Hindlimb muscle (tissue), 1 donor: Measurements from ENCODE around the gene HPCAL1. TPM values are rescaled to one million over a fixed set of nuclear protein-coding genes. Genes with fewer than 3 reads are reported as not detected.
"Not testable (repeated sequence)": the region's sequence is repeated elsewhere in the genome, so short reads cannot be mapped to it uniquely, and the experiment has no call there.

Experiments
- DNase-seq: peaks from one replicate; pipeline ENCODE4 v3.0.0-alpha.2; 2013
- polyA plus RNA-seq: library from polyadenylated mRNA; unstranded; fragments of 120-200 nt; gene quantifications from one replicate; pipeline ENCODE4 v1.2.1, GENCODE V29; 2013; ENCODE audit not compliant: insufficient read length

The HPCAL1 gene
- 48.0 TPM for polyA plus RNA-seq

DNA sequence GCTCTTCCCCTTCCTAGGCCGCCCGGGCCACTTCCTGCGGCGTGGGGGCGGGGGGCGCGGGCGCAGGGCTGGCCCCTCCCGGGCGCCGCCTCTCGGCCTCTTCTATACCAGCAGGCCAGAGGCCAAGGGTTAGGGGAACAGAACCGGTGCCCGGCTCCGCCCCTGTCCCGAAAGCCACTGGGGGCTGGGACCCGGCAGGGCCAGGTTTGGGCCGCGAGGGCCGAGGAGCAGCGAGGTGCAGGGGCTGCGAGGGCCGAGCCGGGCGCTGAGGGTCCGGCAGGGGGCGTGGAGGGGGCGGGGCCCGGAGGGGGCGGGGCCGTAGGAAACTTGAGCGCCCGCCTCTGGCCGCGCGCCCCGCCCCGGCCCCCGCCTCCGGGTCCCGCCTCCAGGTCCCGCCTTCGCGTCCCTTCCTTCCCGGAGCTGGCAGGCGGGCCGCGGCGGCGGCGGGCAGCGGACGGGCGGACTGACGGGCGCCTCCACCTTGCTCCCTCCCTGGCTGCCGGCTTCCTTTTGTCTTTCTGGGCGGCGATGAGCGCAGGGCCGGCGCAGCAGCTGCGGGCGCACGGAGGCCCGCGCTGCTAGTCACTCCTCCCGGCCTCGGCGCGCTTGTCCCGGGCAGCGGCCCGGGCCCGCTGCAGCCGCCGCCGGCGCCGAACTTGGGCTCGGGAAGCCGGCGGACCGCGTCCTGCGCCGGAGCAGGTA lies at the start of gene HPCAL1:
Gene HPCAL1, plus strand, starts transcription at position 426 of the 702 bp plus-strand sequence. CDS start 116,854 bp downstream, outside the sequence.
- peak; percentile 87 for DNase-seq

DNA sequence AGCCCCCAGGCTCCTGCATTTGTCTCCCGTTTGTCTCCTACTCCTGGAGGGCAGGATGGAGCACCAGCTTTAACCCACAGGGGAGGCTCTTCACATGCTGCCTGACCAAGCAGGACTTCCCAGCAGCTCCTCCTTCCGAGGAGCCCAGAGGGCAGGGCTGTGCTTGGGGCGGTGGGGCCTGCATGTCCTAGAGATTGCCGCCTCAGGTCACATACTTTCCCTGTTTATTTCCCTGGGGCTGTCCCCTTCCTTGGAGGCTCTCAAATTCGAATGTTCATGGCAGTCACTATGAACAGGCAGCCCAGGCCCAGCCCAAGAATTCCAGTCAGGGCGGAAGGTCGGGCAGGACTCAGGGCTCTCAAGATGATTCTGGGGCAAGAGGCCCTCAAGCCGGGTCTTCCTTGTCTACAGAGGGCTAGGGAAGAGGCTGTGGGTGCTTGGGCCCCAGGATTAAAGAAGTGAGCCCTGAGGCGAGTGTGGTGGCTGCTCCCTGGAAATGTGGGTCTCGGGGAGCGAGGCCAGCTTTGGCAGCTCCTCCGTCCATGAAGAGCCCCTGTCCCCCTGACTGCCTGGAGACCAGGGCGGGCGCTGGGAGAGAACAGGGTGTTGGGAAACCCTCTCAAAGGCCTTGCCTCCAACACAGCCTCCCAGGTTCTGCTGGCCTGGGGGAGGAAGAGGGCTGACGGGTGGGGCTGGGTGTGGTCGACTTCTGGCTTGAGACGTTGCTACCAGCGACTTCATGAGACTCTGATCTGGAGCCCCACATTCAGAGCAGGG lies 48.9 kb upstream of the HPCAL1 start:
- no peak for DNase-seq

DNA sequence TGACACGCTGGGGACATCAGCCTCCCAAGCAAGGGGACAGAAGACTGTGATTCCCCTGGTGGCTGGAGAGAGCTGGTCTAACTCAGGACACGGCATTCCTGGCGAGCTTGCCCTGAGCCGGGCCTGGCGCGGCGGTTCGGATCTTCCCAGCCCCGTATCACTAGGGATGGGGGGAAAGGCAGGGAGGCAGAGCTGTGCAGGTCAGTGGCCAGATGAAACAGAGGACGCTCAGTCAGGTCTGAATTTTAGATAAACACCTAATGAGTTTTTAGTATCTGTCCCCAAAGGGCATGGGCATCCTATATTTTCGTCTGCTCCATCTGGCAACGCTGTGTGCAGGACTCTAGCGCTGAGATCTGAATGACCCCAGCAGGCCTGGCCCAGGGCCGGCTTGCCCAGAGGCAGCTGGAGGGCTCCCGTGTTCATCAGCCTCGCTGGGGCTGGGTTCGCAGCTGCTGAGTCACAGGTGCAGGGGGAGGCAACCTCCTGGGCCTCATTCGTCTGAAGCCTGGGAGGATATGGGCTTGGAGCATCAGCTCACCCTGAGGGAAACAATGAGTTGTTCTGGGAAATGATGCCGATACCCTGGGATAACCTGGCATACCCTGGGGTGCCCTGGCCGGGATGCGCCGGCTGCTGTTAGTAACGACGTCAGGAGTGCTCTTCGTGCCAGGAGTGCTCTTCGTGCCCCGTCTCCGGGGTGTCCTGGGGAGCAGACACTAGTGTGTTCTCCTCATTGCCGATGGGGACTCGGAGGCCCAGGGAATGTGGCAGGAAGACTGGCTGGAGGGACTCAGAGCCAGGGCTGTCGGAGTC lies 48.1 kb upstream of the HPCAL1 start:
- no peak for DNase-seq

DNA sequence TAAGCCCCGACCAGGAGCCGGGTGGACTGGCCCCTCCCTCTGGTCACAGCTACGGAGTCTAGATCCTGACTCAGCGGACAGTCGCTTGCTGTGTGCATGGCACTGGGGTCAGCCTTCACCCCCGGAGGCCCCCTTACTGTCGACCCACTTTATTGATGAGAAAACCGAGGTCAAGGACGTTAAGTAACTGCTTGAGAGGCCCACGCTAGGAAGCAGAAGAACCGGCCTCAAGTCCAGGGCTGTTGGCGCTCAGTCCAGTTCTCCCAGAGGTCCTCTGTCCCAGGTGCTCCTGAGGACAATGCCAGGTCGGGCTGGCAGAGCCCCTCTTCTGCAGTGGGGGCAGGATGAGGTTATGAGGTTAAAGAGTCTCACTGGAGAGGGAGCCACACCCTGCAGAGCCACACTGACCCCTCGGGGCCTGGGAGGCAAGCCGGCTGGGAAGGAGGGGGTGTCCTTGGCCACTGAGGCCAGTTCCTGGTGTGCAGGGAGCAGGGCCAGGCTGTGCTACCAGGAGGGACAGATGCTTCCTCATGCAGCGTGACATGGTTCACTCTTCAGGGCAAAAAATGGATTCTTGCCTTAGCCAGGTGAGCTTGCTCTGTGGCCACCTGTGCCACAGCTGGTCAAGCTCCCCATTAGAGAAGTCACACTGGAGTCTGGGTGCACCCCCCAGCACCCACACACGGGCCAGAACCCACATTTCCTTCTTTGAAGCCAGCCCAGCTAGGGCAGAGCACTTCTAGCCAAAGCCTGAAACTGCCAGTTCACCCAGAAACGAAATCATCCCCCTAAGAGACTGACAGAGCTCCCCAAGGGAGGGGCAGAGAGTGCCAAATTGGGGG lies 47.3 kb upstream of the HPCAL1 start:
- no peak for DNase-seq

DNA sequence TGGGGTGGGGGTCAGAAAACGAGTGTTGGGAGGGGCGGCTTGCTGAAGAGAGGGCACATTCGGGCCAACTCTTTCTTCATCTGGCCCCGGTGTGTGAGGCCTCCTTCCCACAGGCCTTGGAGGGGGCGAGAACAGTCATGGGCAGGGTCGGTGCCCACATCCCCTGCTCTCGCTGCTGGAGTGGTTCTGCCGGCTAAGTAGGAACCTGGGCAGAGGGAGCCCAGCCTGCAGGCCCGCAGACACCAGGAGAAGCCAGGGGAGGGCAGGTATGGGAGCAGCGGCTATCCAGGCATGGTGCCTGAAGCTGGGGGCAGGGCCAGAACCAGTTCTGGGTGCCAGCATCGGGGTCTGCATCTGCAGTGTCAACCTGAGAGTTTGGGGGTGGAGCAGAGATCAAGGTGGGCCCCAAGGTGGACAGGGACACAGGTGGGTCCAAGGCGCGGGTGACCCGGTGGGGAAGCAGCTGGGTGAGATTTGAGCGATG lies 46.6 kb upstream of the HPCAL1 start:
- no peak for DNase-seq

DNA sequence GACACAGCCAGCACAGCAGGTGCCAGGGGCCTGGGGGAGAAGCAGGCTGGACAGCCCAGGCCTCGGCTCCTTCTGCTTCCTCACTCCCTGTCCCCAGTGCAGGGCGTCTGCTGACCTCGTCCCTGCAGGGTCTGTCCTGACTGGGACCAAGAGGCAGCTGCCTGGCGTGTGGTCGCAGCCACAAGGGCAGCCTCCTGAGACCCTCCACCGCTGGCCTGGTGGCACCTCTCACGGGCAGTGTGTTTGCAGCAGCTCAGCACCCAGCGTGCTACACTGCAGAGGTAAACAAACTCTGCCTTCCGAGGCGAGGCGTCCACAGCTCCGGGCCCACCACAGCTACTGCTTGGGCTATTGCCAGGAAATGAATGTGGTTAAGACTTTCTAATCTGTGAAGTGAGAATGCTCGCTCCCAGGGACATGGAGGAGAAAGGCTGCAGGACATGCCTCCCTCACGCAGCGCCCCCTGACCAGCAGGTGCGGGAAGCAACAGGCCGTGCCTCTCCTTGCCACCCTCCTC lies 46.1 kb upstream of the HPCAL1 start:
- no peak for DNase-seq

DNA sequence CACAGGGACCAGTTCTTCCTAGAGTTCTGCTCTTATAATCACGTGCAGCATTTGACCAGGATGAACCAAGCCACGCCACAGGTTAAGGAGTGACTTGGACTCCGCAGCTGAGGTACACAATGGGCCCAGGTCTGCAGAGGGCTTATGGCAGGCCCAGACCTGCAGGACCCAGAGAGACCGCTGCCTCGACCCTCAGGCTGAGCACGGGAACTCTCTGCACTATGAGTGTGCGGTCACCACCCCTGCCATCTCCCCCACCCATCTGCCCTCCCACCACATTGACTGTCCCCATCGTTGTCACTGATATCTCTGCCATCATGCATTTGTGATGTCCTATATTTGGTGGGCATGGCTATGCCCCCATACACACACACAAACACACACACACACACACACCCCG lies 45.7 kb upstream of the HPCAL1 start:
- DNase-seq = no peak

DNA sequence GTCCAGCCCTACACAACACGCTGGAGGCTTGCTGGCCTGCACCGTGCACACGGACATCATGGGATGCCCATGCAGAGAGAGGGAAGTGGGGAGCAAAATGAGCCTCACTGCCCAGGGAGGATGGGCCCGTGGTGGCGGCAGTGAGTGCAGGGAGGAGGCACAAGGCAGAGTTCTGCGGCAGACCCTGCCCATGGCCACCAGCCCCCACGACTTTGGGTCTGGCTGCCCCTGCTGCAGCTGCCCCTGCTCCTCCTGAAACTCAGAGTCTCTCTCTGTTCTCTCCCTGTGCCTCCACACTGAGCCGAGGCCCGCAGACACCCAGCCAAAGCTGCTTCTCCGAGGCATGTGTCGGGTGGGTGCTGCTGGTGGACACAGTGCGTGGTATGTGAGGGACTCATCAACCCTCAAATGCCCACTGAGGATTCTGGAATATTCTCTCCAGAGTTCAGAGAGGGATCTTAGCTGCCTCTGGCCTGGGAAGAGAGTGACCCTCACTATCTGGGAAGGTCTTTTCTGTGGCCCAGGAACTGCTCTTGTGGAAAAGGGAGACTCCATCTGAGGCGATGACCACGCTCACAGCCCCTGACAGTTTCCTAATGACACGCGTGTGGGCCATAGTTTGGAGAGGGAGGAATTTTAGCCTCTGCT lies 45.1 kb upstream of the HPCAL1 start:
- no peak for DNase-seq

DNA sequence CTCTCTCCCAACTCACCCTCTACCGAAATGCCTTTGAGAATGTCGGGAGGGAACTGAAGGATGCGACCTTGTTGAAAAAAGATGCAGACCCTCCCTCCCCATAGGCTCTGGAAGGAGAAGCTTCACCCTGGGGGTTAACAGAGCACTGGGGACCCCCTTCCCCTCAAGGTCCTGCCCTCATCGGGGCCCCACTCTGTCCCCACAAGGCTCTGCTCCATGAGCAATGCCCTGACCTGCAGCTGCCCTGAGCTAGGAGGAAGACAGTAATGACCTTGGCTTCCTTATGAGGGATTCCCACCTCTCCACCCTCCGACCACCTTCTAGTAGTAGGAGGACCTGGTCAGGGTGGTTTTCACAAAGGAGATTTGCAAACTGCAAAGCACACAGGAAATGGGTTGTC lies 44.4 kb upstream of the HPCAL1 start:
- no peak for DNase-seq

DNA sequence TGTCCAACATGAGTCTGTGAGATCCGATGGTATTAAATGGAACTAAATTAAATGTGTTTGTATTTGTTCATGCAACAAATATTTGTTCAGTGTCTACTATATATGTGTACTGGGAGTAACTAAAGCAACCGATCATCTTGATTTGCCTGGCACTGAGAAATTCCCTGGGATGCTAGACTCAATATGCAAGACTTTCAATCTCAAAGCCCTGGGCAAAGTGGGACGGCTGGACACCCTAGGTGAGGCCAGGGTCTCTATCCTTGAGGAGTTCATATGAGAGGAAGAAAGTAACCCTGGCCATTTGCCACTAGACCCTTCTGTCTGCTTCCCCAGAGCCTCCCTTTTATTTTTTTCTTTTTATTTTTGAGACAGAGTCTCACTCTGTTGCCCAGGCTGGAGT lies 44.0 kb upstream of the HPCAL1 start:
- no peak for DNase-seq

DNA sequence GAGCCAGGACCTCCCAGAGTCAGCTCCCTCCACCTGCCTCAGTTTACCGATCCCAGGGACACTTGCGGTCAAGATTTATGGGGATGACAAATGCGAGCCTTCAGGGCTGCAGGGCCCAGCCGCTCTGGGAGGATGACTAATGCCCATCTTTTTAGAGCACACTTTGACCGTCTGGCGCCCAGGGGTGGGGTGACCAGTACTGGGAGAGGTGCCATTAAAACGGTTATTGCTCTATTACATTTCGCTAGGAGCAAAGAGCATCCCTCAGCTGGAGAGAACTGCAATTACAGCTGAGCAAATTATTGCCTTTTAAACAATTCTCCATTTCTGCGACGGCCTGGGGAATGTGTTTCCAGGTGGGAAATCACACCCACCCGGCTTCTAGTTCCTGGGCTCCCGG lies 42.6 kb upstream of the HPCAL1 start:
- no peak for DNase-seq

DNA sequence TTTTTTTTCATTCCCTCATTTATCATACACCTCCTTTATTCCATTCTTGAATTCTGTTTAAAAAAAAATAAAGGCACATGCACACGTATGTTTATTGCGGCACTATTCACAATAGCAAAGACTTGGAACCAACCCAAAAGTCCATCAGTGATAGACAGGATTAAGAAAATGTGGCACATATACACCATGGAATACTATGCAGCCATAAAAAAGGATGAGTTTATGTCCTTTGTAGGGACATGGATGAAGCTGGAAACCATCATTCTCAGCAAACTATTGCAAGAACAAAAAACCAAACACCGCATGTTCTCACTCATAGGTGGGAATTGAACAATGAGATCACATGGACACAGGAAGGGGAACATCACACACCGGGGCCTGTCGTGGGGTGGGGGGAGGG lies 39.2 kb upstream of the HPCAL1 start:
- DNase-seq = not testable (repeated sequence)

DNA sequence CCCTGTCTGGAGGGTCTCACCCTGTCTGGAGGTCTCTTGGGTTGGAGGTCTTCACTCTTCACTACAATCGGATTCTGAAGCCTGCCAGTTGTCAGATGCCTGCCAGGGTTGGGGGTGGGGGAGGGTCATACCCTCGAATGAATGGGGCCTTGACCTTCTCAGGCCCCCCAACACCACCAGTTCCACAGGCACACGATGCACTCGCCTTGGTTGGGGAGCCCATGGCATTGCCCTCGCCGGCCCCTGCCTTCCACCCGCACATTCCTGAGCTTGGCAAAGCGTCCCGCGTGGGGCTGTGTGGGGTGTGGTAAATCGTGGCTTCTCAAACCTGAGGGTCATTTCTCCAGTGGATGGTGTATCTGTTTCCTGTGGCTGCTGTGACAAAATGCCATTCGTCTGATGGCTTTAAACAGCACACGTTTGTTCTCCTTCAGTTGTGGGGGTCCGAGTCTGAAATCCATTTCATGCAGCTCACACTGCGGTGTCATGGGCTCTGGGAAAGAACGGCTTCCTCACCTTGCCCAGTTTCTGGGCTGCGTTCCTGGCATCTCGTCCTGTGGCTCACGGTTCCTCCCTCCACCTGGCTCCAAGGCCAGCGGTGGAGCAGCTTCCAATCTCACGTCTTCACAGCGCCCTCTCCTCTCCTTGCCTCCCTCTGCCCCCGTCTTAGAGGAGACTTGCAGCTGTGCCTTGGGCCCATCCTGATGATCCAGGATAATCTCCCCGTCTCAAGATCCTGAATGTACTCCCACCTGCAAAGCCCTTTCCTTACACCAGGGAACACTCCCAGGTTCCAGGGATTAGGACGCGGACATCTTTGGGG lies 38.0 kb upstream of the HPCAL1 start:
- DNase-seq = no peak

DNA sequence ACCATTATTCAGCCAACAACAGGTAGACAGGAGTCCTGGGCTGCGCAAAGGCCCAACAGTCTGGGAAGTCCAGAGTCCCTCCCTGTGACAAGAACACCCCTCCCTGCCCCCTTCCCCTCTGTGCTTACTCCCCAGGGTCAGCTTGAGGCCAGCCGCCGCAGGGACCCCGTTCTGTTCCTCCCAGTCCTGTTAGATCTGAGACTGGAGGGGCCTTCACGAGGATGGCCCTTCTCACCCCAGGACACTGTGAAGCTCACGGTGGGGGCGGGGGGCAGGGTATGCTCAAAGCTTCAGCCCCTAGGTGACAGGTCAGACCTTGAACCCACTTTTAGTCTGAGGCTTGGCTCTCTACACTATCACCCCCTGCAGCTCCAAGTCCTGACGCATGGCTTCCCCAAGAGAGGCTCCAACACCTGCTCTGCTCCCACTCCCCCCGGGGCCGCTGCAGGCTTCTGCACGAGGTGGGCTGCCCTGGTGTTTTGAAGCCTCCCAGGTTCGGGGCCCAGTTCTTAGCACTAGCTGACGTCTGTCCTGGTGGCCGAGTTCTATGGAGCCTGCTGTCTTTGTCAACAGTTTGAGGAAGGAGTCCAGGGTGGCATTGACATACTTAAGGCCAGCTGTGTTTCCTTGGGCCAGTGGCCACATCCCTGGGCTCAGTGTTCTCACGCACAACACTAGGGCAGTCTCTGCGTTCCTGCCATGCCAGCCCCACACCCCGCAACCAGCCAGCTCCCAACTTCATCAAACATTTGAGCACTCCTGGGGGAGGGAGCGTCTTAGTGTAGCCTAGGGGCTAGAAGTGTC lies 37.2 kb upstream of the HPCAL1 start:
- DNase-seq = no peak

DNA sequence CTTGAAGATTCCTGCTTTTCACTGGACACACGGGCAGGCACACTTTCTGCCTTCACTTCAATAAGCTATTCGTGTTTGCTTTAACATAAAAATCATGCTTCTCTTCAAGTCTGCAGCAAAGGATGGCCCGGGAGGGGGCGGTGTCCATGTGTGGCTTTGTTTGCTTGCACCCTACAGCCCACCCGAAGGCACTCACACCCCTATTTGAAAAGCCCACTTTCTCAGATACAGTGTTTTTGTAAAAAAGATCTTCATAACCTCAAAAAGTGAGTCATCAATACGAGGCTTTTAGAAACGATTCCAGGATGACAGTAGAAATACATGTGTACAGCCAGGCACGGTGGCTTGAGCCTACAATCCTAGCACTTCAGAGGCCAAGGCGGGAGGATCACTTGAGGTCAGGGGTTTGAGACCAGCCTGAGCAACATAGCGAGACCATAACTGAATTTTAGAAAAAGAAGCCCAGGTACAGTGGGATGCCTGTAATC lies 36.5 kb upstream of the HPCAL1 start:
- DNase-seq = no peak

DNA sequence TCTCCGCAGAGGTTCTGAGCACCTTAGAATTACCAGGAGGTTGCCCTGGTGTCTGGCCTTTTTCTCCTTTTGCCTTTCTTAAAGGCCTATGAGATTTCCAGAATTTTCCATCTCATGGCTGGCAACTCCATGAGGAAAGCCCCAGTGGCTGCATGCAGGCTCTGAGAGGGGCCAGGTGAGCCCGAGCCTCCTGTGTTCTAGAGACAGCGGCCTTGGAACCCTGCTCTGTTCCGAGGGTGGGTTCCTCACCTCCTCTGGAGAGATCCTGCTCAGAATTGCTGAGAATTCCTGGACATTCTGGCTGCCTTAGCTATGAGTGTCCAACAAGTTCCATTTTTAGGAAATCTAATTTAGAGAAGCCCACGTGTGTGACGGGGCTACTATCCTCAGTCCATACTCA lies 35.7 kb upstream of the HPCAL1 start:
- DNase-seq = no peak

DNA sequence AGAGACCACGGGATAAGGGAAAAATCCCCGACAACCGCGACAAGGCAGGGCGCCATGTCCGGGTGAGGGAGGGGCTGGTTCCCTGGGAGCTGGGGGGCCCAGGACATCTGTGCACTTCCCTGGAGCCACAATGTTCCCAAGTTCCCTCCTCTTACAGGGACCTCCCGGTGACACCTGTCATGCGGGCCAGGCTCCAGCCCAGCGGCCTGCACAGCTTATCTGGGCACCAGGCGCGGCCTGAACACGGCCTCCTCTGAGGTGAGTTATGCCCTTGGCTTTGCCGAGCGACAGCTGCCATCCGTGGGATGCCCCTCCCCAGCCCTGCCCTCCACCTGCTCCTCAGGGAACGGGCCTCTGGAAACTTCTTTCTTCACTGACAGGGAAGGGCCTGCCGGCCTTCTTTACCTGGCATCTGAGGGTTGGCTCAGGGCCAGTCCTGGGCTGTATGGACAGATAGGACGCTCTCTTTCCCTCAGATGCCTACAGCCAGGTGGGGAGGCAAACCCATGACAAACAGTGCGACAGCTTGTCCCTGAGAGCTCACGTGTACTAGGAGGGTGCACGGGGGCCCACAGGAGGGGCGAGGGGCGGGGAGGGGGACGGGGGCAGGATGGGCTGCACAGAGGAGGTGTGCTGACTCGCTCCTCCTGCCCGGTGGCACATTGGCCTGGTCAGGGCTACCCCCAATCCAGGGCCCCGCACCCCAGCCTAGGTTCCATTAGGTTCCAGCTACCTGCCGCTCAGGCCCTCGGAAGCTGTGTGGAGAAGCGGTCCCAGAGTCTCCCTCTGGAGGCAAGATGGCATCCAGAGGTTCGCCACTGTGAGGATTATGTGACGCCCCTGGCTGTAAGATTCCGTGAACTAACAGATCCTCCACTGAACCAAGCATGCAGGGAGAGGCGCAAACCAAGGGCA lies 34.9 kb upstream of the HPCAL1 start:
- DNase-seq = no peak

DNA sequence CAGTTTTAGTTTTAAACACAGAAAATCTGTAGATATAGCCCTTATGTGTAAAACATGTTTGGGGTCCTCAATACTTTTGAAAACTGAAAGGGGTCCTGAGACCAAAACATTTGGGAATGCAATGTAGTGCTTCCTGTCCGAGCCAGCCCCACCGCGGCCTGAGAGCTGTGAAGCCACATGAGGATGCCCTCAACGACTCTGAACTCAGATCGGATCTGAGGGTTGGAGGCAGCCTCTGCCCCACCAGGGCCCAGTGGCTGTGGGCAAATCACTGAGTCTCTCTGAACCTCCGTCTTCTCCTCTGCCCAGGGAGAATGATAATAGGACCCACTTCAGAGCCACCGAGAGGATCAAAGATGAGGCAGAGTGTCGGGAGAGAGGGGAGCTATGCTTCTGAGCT lies 33.4 kb upstream of the HPCAL1 start:
- DNase-seq = no peak
